ENCODE measurements around the gene SLC16A10.
"Not testable (repeated sequence)": the region's sequence is repeated elsewhere in the genome, so short reads cannot be mapped to it uniquely, and the experiment has no call there.

SLC16A10 gene

DNA sequence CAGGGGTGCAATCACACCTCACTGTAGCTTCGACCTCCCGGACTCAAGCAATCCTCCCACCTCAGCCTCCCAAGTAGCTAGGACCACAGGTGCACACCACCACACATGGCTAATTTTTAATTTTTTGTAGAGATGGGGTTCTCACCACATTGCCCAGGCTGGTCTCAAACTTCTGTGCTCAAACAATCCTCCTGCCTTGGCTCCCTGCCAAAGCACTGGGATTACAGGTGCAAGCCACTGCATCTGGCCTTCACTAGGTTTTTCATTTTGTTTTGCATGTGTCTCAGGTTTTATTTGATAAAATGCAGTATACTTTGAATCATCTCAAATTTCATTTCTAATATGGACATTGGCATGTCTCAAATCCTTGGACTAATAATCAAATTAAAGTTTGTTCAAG is 98.7 kb downstream of the SLC16A10 start:
- no peak for DNase-seq (ENCODE audit: low read depth)

DNA sequence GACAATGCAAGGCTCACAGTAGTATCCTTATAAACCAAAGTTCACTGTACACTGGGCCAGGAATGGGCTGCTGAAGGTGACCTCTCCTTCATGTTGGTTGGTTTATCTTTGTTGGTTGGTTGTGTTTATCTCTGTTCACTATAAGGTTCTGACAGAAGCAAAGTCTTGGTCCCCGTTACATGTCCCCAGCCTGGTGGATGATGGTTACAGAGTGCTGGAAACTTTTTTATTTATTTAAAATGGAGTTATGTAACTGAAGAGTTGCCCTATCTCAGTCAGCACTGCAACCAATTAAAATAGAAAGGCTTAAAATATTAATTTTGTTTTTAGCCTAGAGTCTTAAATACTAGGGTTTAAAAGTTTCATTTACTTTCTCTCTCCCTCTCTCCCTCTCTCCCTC is 100.6 kb downstream of the SLC16A10 start:
- DNase-seq (ENCODE audit: low read depth), result no peak

- not testable (repeated sequence) for DNase-seq (ENCODE audit: low read depth)
These were observed 102.4 kb downstream of the SLC16A10 start for GRCh38 chr6:111189666-111190210.

DNA sequence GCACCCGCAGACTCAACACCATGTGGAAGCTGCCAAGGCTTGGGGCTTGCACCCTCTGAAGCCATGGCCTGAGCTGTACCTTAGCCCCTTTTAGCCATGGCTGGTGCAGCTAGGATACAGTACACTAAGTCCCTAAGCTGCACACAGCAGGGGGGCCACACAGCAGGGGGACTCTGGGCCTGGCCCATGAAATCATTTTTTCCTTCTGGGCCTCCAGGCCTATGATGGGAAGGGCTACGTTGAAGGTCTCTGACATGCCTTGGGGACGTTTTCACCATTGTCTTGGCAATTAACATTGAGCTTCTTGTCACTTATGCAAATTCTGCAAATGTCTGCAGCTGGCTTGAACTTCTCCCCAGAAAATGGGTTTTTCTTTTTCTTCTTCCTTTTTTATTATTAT is 103.3 kb downstream of the SLC16A10 start:
- DNase-seq (ENCODE audit: low read depth), result no peak

DNA sequence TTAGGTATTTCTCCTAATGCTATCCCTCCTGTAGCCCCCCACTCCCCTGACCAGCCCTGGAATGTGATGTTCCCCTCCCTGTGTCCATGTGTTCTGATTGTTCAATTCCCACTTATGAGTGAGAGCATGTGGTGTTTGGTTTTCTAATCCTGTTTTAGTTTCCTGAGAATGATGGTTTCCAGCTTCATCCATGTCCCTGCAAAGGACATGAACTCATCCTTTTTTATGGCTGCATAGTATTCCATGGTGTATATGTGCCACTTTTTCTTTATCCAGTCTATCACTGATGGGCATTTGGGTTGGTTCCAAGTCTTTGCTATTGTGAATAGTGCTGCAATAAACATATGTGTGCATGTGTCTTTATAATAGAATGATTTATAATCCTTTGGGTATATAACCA is 103.8 kb downstream of the SLC16A10 start:
- not testable (repeated sequence) for DNase-seq (ENCODE audit: low read depth)

- no peak for DNase-seq (ENCODE audit: low read depth)
These were observed 105.7 kb downstream of the SLC16A10 start for GRCh38 chr6:111192911-111193555.

DNA sequence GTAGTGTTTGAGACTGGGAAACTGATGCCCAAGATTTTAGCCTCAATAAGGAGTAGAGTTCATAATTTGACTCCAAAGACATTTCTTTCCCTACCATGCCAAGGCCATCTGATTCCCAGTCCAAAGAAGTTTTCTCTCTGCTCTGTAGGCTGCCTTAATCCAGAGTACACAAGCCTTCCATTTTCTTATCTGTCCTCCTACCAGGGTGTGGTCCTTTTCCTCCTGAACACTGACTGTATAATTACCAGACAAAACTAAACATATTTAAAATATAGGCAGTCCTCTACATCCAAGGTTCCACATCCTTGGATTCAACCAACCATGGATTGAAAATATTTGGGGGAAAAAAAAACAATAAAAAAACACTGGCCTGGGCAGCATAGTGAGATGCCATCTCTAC is 108.4 kb downstream of the SLC16A10 start:
- no peak for DNase-seq (ENCODE audit: low read depth)

DNA sequence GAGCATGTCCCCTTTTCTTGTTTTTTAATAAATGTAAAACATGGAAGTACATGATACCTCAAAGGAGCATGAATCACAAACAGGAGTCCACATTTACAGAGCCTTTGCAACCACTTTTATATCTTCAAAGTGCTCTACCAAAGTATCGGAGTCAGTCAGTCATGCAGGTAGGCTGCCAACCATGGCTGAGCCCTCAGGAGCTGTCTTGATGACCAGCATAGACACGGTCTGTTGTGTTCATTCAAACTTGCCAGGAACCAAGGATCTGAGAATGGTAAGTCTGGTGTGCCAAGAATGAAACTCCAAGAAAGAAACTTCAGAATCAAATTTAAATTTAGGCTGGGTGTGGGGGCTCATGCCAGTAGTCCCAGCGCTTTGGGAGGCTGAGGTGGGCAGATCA is 111.5 kb downstream of the SLC16A10 start:
- DNase-seq (ENCODE audit: low read depth), result no peak

- no peak for DNase-seq (ENCODE audit: low read depth)
These were observed 112.6 kb downstream of the SLC16A10 start for GRCh38 chr6:111199935-111200334.

DNA sequence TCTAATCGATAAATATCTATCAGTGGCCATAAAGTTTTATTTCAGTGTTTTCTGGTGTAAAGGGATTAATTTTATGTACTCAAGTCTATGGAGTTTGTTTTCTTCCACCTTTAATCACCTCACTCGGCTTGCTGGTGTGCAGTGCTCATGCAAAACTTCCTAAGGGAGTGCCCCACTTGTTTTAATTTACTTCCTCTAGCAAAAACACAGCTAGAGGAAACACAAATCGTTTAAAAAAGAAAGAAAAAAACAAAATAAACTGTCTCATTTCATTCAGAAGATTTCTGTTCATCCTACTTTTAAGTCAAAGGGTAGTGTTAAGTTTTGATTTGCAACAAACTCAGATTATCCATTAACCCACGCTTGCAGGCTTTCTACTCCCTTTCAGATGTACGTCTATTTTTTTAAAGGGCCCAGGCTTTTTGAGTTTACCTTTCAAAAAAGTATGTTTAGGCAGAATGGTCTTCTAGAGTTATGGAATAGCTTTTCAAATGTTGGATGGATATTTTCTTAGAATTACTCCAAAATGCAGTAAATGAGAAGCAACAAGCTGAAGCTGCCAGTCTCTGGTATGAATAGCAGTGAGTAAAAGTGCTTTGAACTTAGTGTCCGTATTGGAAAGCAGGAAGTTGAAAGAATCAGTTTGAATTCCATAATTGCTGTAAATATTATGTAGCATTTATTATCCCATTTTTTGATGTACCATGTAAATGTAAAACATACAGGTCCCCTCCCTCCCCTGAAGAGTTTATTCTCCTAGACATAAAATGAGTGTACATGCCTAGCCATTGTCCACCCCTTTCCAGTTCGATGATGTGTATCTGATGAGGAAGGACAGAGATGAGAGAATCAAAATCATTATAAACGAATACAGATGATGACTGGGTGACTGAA is 113.3 kb downstream of the SLC16A10 start:
- DNase-seq (ENCODE audit: low read depth), result no peak

DNA sequence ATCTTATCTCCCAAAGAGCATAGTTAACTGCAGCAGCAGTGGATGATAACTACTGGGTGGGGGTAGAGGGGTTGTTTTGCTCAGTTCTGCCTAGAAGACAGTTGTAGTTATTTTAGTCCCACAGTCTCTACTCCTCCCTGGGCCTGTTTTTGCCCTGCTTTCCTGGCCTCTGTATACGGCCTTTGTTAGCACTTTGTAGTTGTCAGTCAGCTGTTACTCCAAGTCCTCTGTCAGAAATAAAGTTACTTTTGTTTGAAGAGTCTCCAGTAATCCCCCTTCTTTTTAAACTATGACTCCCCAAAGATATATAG is 113.9 kb downstream of the SLC16A10 start:
- DNase-seq (ENCODE audit: low read depth), result no peak

GRCh38 chr6:111201764-111202163 is 114.5 kb downstream of the SLC16A10 start:
- DNase-seq (ENCODE audit: low read depth), result peak; percentile 8

DNA sequence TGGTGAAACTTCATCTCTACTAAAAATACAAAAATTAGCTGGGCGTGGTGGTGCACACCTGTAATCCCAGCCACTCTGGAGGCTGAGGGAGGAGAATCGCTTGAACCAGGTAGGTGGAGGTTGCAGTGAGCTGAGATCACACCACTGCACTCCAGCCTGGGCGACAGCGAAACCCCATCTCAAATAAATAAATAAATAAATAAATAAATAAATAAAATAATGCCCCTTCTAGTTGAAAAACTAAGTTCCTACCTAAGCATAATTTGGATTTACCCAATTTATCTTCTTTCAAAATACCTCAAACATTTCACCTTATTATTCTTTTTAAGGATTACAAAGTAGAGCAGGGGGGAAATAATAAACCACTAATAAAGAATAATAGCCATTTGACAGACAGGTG is 116.2 kb downstream of the SLC16A10 start:
- not testable (repeated sequence) for DNase-seq (ENCODE audit: low read depth)

- no peak for DNase-seq (ENCODE audit: low read depth)
These were observed 117.0 kb downstream of the SLC16A10 start for GRCh38 chr6:111204305-111204704.

GRCh38 chr6:111204881-111205280 is 117.6 kb downstream of the SLC16A10 start:
- no peak for DNase-seq (ENCODE audit: low read depth)

DNA sequence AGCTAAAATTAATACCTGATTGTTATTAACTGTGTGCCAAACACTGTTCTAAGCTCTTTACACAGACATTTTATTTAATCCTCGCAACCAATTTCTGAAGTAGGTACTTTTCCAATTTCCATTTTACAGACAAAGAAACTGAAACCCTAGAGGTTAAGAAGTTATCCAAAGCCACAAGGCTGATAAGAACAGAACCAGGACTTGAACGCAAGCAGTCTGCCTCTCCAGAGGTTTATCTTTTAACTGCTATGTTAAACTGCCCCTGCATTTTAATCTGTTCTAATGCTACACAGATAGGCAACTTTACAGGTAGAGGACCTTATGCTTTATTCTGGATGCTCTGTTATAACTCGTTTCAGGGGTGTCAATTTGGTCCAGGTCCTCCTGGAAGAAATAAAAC is 118.2 kb downstream of the SLC16A10 start:
- no peak for DNase-seq (ENCODE audit: low read depth)

GRCh38 chr6:111207141-111207858 is 120.0 kb downstream of the SLC16A10 start:
- DNase-seq (ENCODE audit: low read depth), result no peak

DNA sequence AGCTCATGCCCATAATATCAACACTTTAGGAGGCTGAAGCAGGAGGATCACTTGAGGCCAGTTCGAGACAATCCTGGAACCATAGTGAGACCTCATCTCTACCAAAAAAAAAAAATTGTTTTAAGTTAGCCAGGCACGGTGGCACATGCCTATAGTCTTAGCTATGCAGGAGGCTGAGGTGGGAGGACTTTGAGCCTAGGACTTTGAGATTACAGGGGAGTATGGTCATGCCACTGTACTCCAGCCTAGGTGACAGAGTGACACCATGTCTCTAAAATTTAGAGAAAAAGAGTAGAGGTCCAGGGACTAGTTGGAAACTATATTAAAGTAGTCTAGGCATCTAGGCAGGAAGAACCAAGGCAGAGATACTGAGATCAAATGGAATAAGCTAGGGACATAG is 121.6 kb downstream of the SLC16A10 start:
- no peak for DNase-seq (ENCODE audit: low read depth)

GRCh38 chr6:111210194-111210728 is 123.0 kb downstream of the SLC16A10 start:
- DNase-seq (ENCODE audit: low read depth), result peak; percentile 38

DNA sequence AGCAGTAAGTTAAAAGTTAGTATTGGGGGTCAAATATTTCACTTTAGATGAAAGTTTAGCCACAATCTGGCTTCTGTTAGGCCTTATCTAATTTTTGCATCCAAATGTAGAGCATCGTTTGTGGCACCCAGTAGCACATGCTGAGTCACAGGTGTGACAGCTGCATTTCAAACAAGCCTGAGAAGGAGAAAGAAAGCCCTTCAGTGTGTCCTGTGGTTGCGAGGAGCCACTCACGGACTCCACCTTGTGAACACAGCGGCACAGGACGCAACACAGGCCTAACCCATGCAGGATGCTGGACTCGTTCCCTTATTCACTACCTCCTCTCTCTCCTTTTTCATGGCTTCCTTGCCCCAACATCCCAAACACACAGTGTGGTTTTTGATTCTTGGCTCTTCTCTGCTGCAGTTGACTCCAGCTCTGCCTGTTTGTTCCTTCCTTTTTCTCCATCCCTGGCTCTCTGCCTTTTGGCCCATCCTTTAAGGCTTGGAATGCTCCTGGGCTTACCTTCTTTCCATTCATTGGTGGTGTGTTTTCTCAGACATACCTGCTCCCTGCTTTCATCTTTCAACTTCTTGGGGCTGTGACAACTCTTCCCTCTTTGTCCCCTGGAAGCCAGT is 124.2 kb downstream of the SLC16A10 start:
- DNase-seq (ENCODE audit: low read depth), result no peak

GRCh38 chr6:111212625-111213024 is 125.3 kb downstream of the SLC16A10 start:
- DNase-seq (ENCODE audit: low read depth), result no peak

- DNase-seq (ENCODE audit: low read depth), result no peak
These were observed 127.8 kb downstream of the SLC16A10 start for GRCh38 chr6:111215131-111215530.

Measured in HS-27A (cell line).